Keratinocyte (primary cell): ENCODE measurements around the gene RAB3IP. TPM values are rescaled to one million over a fixed set of nuclear protein-coding genes. Genes with fewer than 3 reads are reported as not detected.
A peak's percentile ranks its signal among the peaks of the same experiment; 100 is the strongest.

ENCODE experiments used
- DNase-seq: peaks from one replicate; pipeline ENCODE4 v3.0.0-alpha.2; 2011; ENCODE audit warnings: low read depth, missing footprints, low spot score
- FAIRE-seq: peaks from 2 replicates; lab custom pipeline; 2011; peaks lifted over from hg19 to GRCh38; lab: Jason Lieb, UNC
- H2AFZ ChIP-seq: 2 replicates; pipeline ENCODE4 v1.6.0; 2012; ENCODE audit warnings: low read length, control low read depth, inconsistent platforms; ENCODE audit not compliant: control insufficient read depth
- H3K27ac ChIP-seq: 2 replicates; pipeline ENCODE4 v1.5.1; 2011; ENCODE audit warnings: low read length; ENCODE audit not compliant: control insufficient read depth, insufficient read depth
- H3K27me3 ChIP-seq: 3 replicates; pipeline ENCODE4 v1.6.0; 2011; ENCODE audit warnings: low read length; ENCODE audit not compliant: control insufficient read depth, insufficient read depth; ENCODE audit errors: extremely low read depth
- H3K36me3 ChIP-seq, 2 experiments: 2 replicates in 1 of 2; 3 replicates in 1 of 2; pipeline ENCODE4 v1.5.1; 2011; ENCODE audit warnings: low read length in 2 of 2, mild to moderate bottlenecking in 1 of 2; ENCODE audit not compliant: control insufficient read depth in 2 of 2, insufficient read depth in 2 of 2; ENCODE audit errors: extremely low read depth in 1 of 2
- H3K4me1 ChIP-seq: 3 replicates; pipeline ENCODE4 v1.5.1; 2011; ENCODE audit warnings: low read length; ENCODE audit not compliant: control insufficient read depth, insufficient read depth; ENCODE audit errors: extremely low read depth
- H3K4me2 ChIP-seq: 3 replicates; pipeline ENCODE4 v1.6.0; 2011; ENCODE audit warnings: low read depth, low read length; ENCODE audit not compliant: control insufficient read depth, insufficient read depth; ENCODE audit errors: extremely low read depth
- H3K4me3 ChIP-seq, 3 experiments: fragments of 200-600 bp in 1 of 3; sonication (generic) in 1 of 3; 2 replicates in 2 of 3; 3 replicates in 1 of 3; pipeline ENCODE4 v1.5.1; 2011 to 2016; ENCODE audit warnings: low read length in 3 of 3, mild to moderate bottlenecking in 3 of 3, control low read depth in 2 of 3, inconsistent platforms in 1 of 3, low read depth in 1 of 3, mixed read lengths in 1 of 3, mixed run types in 1 of 3, moderate library complexity in 1 of 3; ENCODE audit not compliant: control insufficient read depth in 2 of 3, insufficient read depth in 2 of 3; ENCODE audit errors: extremely low read depth in 1 of 3
- H3K79me2 ChIP-seq: 2 replicates; pipeline ENCODE4 v1.6.0; 2012; ENCODE audit warnings: low read length; ENCODE audit not compliant: control insufficient read depth, insufficient read depth
- H3K9ac ChIP-seq: 3 replicates; pipeline ENCODE4 v1.6.0; 2011; ENCODE audit warnings: low read length; ENCODE audit not compliant: control insufficient read depth, insufficient read depth; ENCODE audit errors: extremely low read depth
- H3K9me1 ChIP-seq: 3 replicates; pipeline ENCODE4 v1.6.0; 2011; ENCODE audit warnings: low read length; ENCODE audit not compliant: control insufficient read depth, insufficient read depth; ENCODE audit errors: extremely low read depth
- H3K9me3 ChIP-seq: 2 replicates; pipeline ENCODE4 v1.5.1; 2012; ENCODE audit warnings: low read depth, low read length; ENCODE audit not compliant: control insufficient read depth
- H4K20me1 ChIP-seq: 3 replicates; pipeline ENCODE4 v1.6.0; 2011; ENCODE audit warnings: low read length; ENCODE audit not compliant: control insufficient read depth, insufficient read depth; ENCODE audit errors: extremely low read depth
- EZH2 ChIP-seq: IDR thresholded peaks from one replicate; pipeline ENCODE4 v1.6.1; 2012; ENCODE audit warnings: inconsistent platforms, mild to moderate bottlenecking, low read length, moderate library complexity
- dilution Hi-C: fragments of 300-500 bp; cut with MboI; formaldehyde crosslinking; loops from one replicate; pipeline ENCODE4 v1.7.0; 2020; ENCODE audit warnings: low sequenced_read_pairs; ENCODE audit not compliant: extremely low pct_ligation_motif_present
- polyA plus RNA-seq, 5 experiments: library from polyadenylated mRNA; depleted of rRNA in 3 of 5; stranded (reverse) in 3 of 5; stranded (forward) in 1 of 5; unstranded in 1 of 5; fragments of >200 nt; gene quantifications; 1 replicate in 1 of 5; 2 replicates in 3 of 5; 3 replicates in 1 of 5; pipeline versions ENCODE4 v1.2.1 to v1.2.3, GENCODE V29; 2011 to 2012; ENCODE audit warnings: missing spikeins in 2 of 5, low read depth in 1 of 5, low replicate concordance in 1 of 5
- TF ChIP-seq, protein P1 (sequence below), 3 experiments: IDR thresholded peaks in 1 of 3; conservative IDR thresholded peaks in 1 of 3; optimal IDR thresholded peaks in 1 of 3; 2 replicates in 2 of 3; 3 replicates in 1 of 3; pipeline versions ENCODE3 to v1.5.1; 2011; ENCODE audit warnings: low read length in 3 of 3, mild to moderate bottlenecking in 3 of 3, moderate library complexity in 2 of 3, control low read depth in 1 of 3, inconsistent platforms in 1 of 3; ENCODE audit not compliant: insufficient read depth in 2 of 3; ENCODE audit errors: extremely low read depth in 1 of 3

RAB3IP gene
- polyA plus RNA-seq, 1 donor (not counting 4 experiments of a cell fraction or from before 2014, with no cell fraction given) = 30.6 TPM

GRCh38 chr12:69821032-69821455 is 82.4 kb downstream of the RAB3IP start:
- Histone ChIP-seq H3K9me3 (no peaks in the 10 kb centered on the region), H3K79me2 (no peaks in the 10 kb centered on the region), H3K9me1 (no peaks in the 10 kb centered on the region), H3K36me3 (no peaks in the 10 kb centered on the region), H3K9ac (no peak overlapping the region), H3K4me2 (no peak overlapping the region), H3K27ac (no peak overlapping the region), H3K27me3 (no peaks in the 10 kb centered on the region), H3K4me1 (peaks cover 14% of the 10 kb centered on the region), H4K20me1 (no peaks in the 10 kb centered on the region), H3K4me3 (no peak overlapping the region), H2AFZ (no peak overlapping the region)
- no peak for TF ChIP-seq EZH2
- TF ChIP-seq, protein P1, sequence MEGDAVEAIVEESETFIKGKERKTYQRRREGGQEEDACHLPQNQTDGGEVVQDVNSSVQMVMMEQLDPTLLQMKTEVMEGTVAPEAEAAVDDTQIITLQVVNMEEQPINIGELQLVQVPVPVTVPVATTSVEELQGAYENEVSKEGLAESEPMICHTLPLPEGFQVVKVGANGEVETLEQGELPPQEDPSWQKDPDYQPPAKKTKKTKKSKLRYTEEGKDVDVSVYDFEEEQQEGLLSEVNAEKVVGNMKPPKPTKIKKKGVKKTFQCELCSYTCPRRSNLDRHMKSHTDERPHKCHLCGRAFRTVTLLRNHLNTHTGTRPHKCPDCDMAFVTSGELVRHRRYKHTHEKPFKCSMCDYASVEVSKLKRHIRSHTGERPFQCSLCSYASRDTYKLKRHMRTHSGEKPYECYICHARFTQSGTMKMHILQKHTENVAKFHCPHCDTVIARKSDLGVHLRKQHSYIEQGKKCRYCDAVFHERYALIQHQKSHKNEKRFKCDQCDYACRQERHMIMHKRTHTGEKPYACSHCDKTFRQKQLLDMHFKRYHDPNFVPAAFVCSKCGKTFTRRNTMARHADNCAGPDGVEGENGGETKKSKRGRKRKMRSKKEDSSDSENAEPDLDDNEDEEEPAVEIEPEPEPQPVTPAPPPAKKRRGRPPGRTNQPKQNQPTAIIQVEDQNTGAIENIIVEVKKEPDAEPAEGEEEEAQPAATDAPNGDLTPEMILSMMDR (optimal IDR thresholded peaks at IDR 0.05 in 1 of 3, IDR thresholded peaks at IDR 0.05 in 1 of 3, conservative IDR thresholded peaks at IDR 0.05 in 1 of 3; ENCODE audit: extremely low read depth in 1 of 3, insufficient read depth in 2 of 3, low read length in 3 of 3) = no peak
- dilution Hi-C loops = no loop called here
- no peak for FAIRE-seq
- DNase-seq = no peak

- no peaks in the 10 kb centered on the region for H3K9me3 ChIP-seq
- no peaks in the 10 kb centered on the region for H3K27me3 ChIP-seq
- H3K4me1 ChIP-seq = peaks cover 14% of the 10 kb centered on the region
- DNase-seq = peak; percentile 9
- no peaks in the 10 kb centered on the region for H3K9me1 ChIP-seq
- H2AFZ ChIP-seq = no peak overlapping the region
- H3K27ac ChIP-seq = no peak overlapping the region
- TF ChIP-seq, protein P1 (optimal IDR thresholded peaks at IDR 0.05 in 1 of 3, IDR thresholded peaks at IDR 0.05 in 1 of 3, conservative IDR thresholded peaks at IDR 0.05 in 1 of 3; ENCODE audit: extremely low read depth in 1 of 3, insufficient read depth in 2 of 3, low read length in 3 of 3) = no peak
- TF ChIP-seq EZH2 = no peak
- FAIRE-seq = peak; percentile 75
- H3K9ac ChIP-seq = no peak overlapping the region
- H3K36me3 ChIP-seq = no peaks in the 10 kb centered on the region
- dilution Hi-C loops = no loop called here
- no peak overlapping the region for H3K4me3 ChIP-seq
- H4K20me1 ChIP-seq = no peaks in the 10 kb centered on the region
- H3K79me2 ChIP-seq = no peaks in the 10 kb centered on the region
- peak overlapping the region; percentile 66 for H3K4me2 ChIP-seq
Measured at GRCh38 chr12:69821456-69822159, 82.9 kb downstream of the RAB3IP start.
